GM08714 (cell line): ENCODE measurements around the gene ITGB7.

Experiments used
- H3K4me3 ChIP-seq: fragments of 200-500 bp; sonication (Bioruptor generic); 2 replicates; pipeline ENCODE4 v1.5.1; 2014; ENCODE audit warnings: mild to moderate bottlenecking, low read length, inconsistent platforms
- ZNF274 ChIP-seq: IDR thresholded peaks from 2 replicates; pipeline ENCODE4 v1.6.1; 2012; ENCODE audit warnings: mild to moderate bottlenecking, low read depth, low read length

Gene ITGB7

GRCh38 chr12:53159195-53159839 is 47.7 kb downstream of the ITGB7 start:
- no peak for TF ChIP-seq ZNF274

DNA sequence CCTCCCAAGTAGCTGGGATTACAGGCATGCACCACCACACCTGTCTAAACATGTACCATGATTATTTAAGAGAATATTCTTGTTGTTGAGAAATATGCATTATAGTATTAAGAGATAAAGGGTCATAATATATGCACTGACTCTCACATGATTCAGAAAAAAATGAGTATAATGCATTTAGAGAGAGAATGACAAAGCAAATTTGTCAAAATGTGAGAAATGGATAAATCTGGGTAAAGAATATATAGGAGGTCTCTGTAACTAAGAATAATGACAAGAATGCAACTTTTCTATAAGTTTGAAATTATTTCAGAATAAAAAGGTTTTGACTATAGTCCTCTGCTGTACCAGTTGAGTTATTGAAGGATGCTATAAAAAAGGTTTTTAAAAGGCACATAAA is 54.7 kb downstream of the ITGB7 start:
- no peak for TF ChIP-seq ZNF274
- no peak overlapping the region for H3K4me3 ChIP-seq

More at GRCh38 chr12:53159195-53159839, 47.7 kb downstream of the ITGB7 start:
- no peak overlapping the region for H3K4me3 ChIP-seq

DNA sequence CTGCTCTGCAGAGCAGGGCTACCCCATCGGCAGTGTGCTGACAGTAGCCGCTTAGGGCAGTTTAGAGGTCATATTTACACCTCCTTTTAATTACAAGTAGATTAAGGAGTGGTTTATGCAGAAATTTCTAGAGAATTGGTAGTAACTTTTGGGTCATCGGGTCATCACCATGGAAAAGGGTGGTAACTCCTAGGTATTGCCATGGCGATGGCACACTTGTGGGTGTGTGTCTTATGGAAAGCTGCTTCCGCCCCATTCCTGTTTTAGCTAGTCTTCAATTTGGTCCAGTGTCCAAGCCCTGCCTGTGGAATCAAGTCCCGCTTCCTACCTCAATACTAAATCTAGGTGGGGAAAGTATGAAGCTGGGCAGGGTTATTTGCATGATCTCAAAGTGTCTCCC is 56.0 kb downstream of the ITGB7 start:
- H3K4me3 ChIP-seq, result no peak overlapping the region
- TF ChIP-seq ZNF274, result no peak

GRCh38 chr12:53147653-53148052 is 59.4 kb downstream of the ITGB7 start:
- H3K4me3 ChIP-seq, result no peak overlapping the region
- no peak for TF ChIP-seq ZNF274

- no peak for TF ChIP-seq ZNF274
- no peak overlapping the region for H3K4me3 ChIP-seq
Observed at GRCh38 chr12:53147181-53147580, 59.9 kb downstream of the ITGB7 start.

DNA sequence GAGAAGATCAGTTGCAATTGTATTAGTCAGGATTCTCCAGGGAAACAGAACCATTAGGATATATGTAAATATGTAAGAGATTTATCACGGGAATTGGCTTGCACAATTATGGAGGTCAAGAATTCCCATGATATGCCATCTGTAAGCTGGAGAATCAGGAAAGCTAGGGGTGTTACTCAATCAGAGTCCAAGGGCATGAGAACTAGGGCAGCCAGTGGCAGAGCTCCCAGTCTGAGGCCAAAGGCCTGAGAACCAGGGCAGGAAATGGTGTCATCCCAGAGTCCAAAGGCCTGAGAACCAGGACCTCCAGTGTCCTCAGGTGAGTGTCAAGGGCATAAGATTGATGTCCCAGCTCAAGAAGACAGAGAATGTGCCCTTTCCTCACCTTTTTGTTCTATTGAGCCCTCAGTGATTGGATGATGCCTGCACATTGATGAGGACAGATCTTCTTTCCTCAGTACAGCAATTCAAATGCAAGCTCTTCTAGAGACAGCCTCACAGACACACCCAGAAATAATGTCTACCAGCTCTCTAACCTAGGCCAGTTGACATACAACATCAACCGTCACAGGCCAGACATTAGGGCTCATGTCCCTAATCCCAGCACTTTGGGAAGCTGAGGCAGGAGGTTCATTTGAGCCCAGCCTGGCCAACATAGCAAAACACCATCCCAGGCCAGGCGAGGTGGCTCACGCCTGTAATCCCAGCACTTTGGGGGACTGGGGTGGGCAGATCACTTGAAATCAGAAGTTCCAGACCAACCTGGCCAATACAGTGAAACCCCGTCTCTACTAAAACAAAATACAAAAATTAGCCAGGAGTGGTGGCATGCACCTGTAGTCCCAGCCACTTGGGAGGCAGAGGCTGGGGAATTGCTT is 61.4 kb downstream of the ITGB7 start:
- H3K4me3 ChIP-seq, result no peak overlapping the region
- TF ChIP-seq ZNF274, result no peak

- no peak for TF ChIP-seq ZNF274
- H3K4me3 ChIP-seq, result no peak overlapping the region
Observed at GRCh38 chr12:53143355-53143754, 63.7 kb downstream of the ITGB7 start.
